Measurements from ENCODE around the gene RUFY4. TPM values are rescaled to one million over a fixed set of nuclear protein-coding genes. Genes with fewer than 3 reads are reported as not detected.

Gene RUFY4
- 0.29 TPM in 1 of 2 replicates, not detected in the other for total RNA-seq

GRCh38 chr2:218068721-218069334, at the start of gene RUFY4:
Gene RUFY4 (plus strand): TSS chr2:218069253. CDS start chr2:218070606, 1,353 bp downstream.

GRCh38 chr2:218125626-218126080, 56.6 kb downstream of the RUFY4 start, which contains the start of gene CXCR2:
Gene CXCR2 (plus strand): TSS chr2:218126028. CDS start chr2:218134802, 8,774 bp downstream.

Other genes with a start within 250 kb of the RUFY4 start
- gene TNS1, start 66.3 kb upstream of the RUFY4 start, total RNA-seq = 25.7 and 35.3 TPM in 2 replicates
- gene CXCR2, start 56.8 kb downstream of the RUFY4 start, total RNA-seq = not detected in 2 replicates
- not detected in 2 replicates for gene CXCR1, start 97.7 kb downstream of the RUFY4 start, total RNA-seq
- 459 and 566 TPM in 2 replicates for gene ARPC2, start 147.9 kb downstream of the RUFY4 start, total RNA-seq
- 0.10 and 0.33 TPM in 2 replicates for gene GPBAR1, start 191.8 kb downstream of the RUFY4 start, total RNA-seq
- gene AAMP, start 200.9 kb downstream of the RUFY4 start, total RNA-seq = 84.7 and 87.2 TPM in 2 replicates
- 20.6 and 21.9 TPM in 2 replicates for gene PNKD, start 201.3 kb downstream of the RUFY4 start, total RNA-seq
- 132 and 142 TPM in 2 replicates for gene TMBIM1, start 223.2 kb downstream of the RUFY4 start, total RNA-seq

Data from vein endothelial cell (primary cell).